Measurements from ENCODE around the gene LEKR1. TPM values are rescaled to one million over a fixed set of nuclear protein-coding genes. Genes with fewer than 3 reads are reported as not detected.

LEKR1 gene
- total and polyA plus RNA-seq, 9 of the 15 experiments (the other 6 are each of a cell fraction or from before 2014, with no cell fraction given): 0.76 to 1.8 (median 1.2) TPM

- intact Hi-C loops (cut with micrococcal nuclease): no loop called here
- TF ChIP-seq ZNF175 (CRISPR knock-in tag; IDR thresholded peaks at IDR 0.05; ENCODE audit: low read depth) (peak; percentile 26; the same call in 1 of the 2 replicates), NELFE (IDR thresholded peaks at IDR 0.05; ENCODE audit: insufficient read depth, insufficient read length) (no peak), FOXJ2 (tag; IDR thresholded peaks at IDR 0.05) (peak; percentile 49; the same call in 1 of the 2 replicates), TAL1 (IDR thresholded peaks at IDR 0.05) (no peak), ZBTB11 (CRISPR knock-in tag; IDR thresholded peaks at IDR 0.05) (0 out of 6 replicates have a peak, but pooled peaks of 1 of the 3 experiments have one; percentile 15), ZNF644 (tag; IDR thresholded peaks at IDR 0.05; ENCODE audit: low read depth) (peak; percentile 22; the same call in 1 of the 2 replicates), MEIS2 (IDR thresholded peaks at IDR 0.05; ENCODE audit: partially characterized antibody) (no peak), PYGO2 (tag; IDR thresholded peaks at IDR 0.05) (0 out of 2 replicates have a peak, but pooled peaks have one; percentile 27), PTTG1 (tag; IDR thresholded peaks at IDR 0.05; ENCODE audit: low read depth) (no peak)
- TF ChIP-seq, protein P1, sequence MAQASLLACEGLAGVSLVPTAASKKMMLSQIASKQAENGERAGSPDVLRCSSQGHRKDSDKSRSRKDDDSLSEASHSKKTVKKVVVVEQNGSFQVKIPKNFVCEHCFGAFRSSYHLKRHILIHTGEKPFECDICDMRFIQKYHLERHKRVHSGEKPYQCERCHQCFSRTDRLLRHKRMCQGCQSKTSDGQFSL (CRISPR knock-in tag; IDR thresholded peaks at IDR 0.05): no peak
- TF ChIP-seq, protein P1 (tag; IDR thresholded peaks at IDR 0.05): peak in 1 of 2 experiments; percentile 50; a peak in 1 of 4 replicates
- TF ChIP-seq, protein P2, sequence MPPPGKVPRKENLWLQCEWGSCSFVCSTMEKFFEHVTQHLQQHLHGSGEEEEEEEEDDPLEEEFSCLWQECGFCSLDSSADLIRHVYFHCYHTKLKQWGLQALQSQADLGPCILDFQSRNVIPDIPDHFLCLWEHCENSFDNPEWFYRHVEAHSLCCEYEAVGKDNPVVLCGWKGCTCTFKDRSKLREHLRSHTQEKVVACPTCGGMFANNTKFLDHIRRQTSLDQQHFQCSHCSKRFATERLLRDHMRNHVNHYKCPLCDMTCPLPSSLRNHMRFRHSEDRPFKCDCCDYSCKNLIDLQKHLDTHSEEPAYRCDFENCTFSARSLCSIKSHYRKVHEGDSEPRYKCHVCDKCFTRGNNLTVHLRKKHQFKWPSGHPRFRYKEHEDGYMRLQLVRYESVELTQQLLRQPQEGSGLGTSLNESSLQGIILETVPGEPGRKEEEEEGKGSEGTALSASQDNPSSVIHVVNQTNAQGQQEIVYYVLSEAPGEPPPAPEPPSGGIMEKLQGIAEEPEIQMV (tag; conservative IDR thresholded peaks at IDR 0.05; ENCODE audit: low read depth): 0 out of 2 replicates have a peak, but pooled peaks have one; percentile 27
- TF ChIP-seq, protein P3, sequence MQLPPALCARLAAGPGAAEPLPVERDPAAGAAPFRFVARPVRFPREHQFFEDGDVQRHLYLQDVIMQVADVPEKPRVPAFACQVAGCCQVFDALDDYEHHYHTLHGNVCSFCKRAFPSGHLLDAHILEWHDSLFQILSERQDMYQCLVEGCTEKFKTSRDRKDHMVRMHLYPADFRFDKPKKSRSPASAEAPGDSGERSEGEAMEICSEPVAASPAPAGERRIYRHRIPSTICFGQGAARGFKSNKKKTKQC (CRISPR knock-in tag; IDR thresholded peaks at IDR 0.05): no peak
Observed at GRCh38 chr3:157091083-157091833, 265.1 kb downstream of the LEKR1 start.

More at GRCh38 chr3:157091083-157091833, 265.1 kb downstream of the LEKR1 start:
- H3K27ac ChIP-seq (ENCODE audit: extremely low read depth, low read depth, low read length): peak overlapping the region; percentile 7; the same call in 1 of the 3 replicates
- ATAC-seq (no peak), FAIRE-seq (no peak), DNase-seq (ENCODE audit: extremely low read depth in 1 of 4, low spot score in 3 of 4) (no peak)
- H3K4me3 ChIP-seq: no peak overlapping the region
- H3K9me1 ChIP-seq (ENCODE audit: control insufficient read depth, insufficient read depth, low read length): no peaks in the 10 kb centered on the region
- 0 out of 2 replicates have a peak overlapping the region, but pooled peaks have one; percentile 0 for H3K4me2 ChIP-seq (ENCODE audit: insufficient read depth, low read length)
- WGBS (ENCODE audit: insufficient coverage, low coverage, missing lambda C conversion rate): 42% methylated on average over 4 of the region's 4 CpGs
- BruUV-seq (replicated peaks): no TSS peak
- ChIA-PET POLR2A (interaction anchor here (1.4 to 10.7 kb wide), 3 partner anchors 9 to 24 kb away, joined by 4 to 96 read pairs (median 5); no protein-coding TSS in a partner anchor), CTCF (ENCODE audit: low intra/inter-chr PET ratio) (no interaction called here)
- in situ Hi-C loops (cut with MboI): no loop called here
- H3K36me3 ChIP-seq (ENCODE audit: control insufficient read depth, insufficient read depth, low read length): no peaks in the 10 kb centered on the region
- peaks cover 24 to 57% of the 10 kb centered on the region in 2 experiments for H3K4me1 ChIP-seq (replicated peaks in 1 of 2; ENCODE audit: control insufficient read depth in 2 of 2, insufficient read depth in 2 of 2, low read length in 2 of 2)
- H3K9me3 ChIP-seq (replicated peaks; ENCODE audit: control insufficient read depth, insufficient read depth, low read depth, low read length): no peaks in the 10 kb centered on the region
- peak overlapping the region; percentile 93 for H2AFZ ChIP-seq (ENCODE audit: low read depth, low read length)
- H3K79me2 ChIP-seq (ENCODE audit: control insufficient read depth, insufficient read depth, low read length): no peaks in the 10 kb centered on the region
- H3K9ac ChIP-seq (ENCODE audit: insufficient read depth in 1 of 2, low read depth in 2 of 2, low read length in 2 of 2): peak overlapping the region in 1 of 2 experiments; percentile 11; a peak in 1 of 4 replicates
- H4K20me1 ChIP-seq (replicated peaks; ENCODE audit: control insufficient read depth, insufficient read depth, low read length): no peaks in the 10 kb centered on the region
- no peaks in the 10 kb centered on the region; a peak in 1 of 5 replicates for H3K27me3 ChIP-seq (ENCODE audit: control insufficient read depth in 2 of 2, insufficient read depth in 2 of 2, low read length in 2 of 2)

Measured in K562 (cell line).